K562 (cell line): ENCODE data around the gene MAD1L1.

Experiments
- CREB5 ChIP-seq: fragments of 250-450 bp; sonication (Bioruptor Pico); IDR thresholded peaks from 2 replicates; pipeline ENCODE4 v1.5.0; 2020; ENCODE audit warnings: mild to moderate bottlenecking
- ID3 ChIP-seq, 2 experiments: fragments of 250-450 bp in 1 of 2; fragments of 450-650 bp in 1 of 2; sonication (Bioruptor Pico) in 1 of 2; IDR thresholded peaks; 2 replicates each; pipeline versions ENCODE4 v1.6.1 to v1.8.0; 2016 to 2021; ENCODE audit warnings: mild to moderate bottlenecking in 2 of 2, moderate library complexity in 2 of 2, missing compliant biosample characterization in 1 of 2, missing genetic modification characterization in 1 of 2
- MLLT1 ChIP-seq, 2 experiments: fragments of 450-650 bp; IDR thresholded peaks; 2 replicates each; pipeline ENCODE4 v1.6.1; 2016
- MYC ChIP-seq, 2 experiments: fragments of 250-450 bp in 1 of 2; sonication (Bioruptor Pico) in 1 of 2; IDR thresholded peaks; 2 replicates each; pipeline versions ENCODE4 v1.5.1 to v1.6.1; 2012 to 2021; ENCODE audit warnings: low read depth in 2 of 2, borderline replicate concordance in 1 of 2, improper control_type of control experiment in 1 of 2, low read length in 1 of 2, mild to moderate bottlenecking in 1 of 2, moderate library complexity in 1 of 2
- PTTG1 ChIP-seq: fragments of 450-650 bp; IDR thresholded peaks from 2 replicates; pipeline ENCODE4 v1.6.1; 2016; ENCODE audit warnings: low read depth, mild to moderate bottlenecking, missing genetic modification characterization, missing compliant biosample characterization
- ZSCAN29 ChIP-seq: fragments of 450-650 bp; IDR thresholded peaks from 2 replicates; pipeline ENCODE4 v1.6.1; 2017

- no peak for TF ChIP-seq PTTG1
- no peak for TF ChIP-seq CREB5
- TF ChIP-seq ID3 (CRISPR knock-in tag; IDR thresholded peaks at IDR 0.05), result no peak
- no peak for TF ChIP-seq ID3 (tag; IDR thresholded peaks at IDR 0.05)
- TF ChIP-seq MYC (IDR thresholded peaks at IDR 0.05; ENCODE audit: low read depth, low read length), result no peak
- no peak for TF ChIP-seq MYC (CRISPR knock-in tag; IDR thresholded peaks at IDR 0.05; ENCODE audit: borderline replicate concordance, low read depth)
- no peak for TF ChIP-seq ZSCAN29
- no peak for TF ChIP-seq MLLT1 (IDR thresholded peaks at IDR 0.05)
Measured at GRCh38 chr7:1972744-1973143, 260.0 kb downstream of the MAD1L1 start.
